Measurements from ENCODE around the gene EFEMP2. TPM values are rescaled to one million over a fixed set of nuclear protein-coding genes. Genes with fewer than 3 reads are reported as not detected.
A peak's percentile ranks its signal among the peaks of the same experiment; 100 is the strongest.

The EFEMP2 gene
- total and polyA plus RNA-seq, 2 donors (not counting 1 experiment from before 2014, with no cell fraction given), result 9.5 to 14.7 TPM

DNA sequence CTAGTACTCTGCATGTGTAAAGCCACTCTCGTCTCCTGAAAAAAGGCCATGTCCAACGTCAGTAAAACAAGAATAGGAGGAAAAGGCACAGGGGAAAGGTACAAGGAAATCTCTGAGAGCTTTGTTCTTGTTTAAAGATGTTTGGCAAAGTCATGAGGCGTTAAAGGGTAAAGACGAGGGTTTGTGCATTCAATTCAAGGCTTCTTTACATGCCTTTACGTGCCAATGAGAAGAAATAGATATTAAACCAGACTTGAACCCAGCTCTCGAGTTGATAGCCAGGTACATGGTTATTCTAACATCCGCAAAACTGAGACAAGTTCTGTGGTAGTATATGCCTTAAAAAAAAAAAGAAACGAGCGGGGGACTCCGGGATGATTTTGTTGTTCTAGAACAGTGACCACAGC is 13.9 kb downstream of the EFEMP2 start:
- no peak for DNase-seq
- H3K36me3 ChIP-seq (replicated peaks in 1 of 2; ENCODE audit: control extremely low read depth in 1 of 2, control insufficient read depth in 1 of 2, extremely low read depth in 1 of 2, insufficient read depth in 2 of 2, low read length in 1 of 2), result peaks cover 0 to 53% of the 10 kb centered on the region in 2 experiments

More for the DNA sequence above, 13.9 kb downstream of the EFEMP2 start:
- Histone ChIP-seq H3K9ac (ENCODE audit: low read length) (peak overlapping the region; percentile 79), H2AFZ (ENCODE audit: insufficient read depth, low read depth, low read length, poor library complexity, severe bottlenecking) (peak overlapping the region; percentile 85), H3K4me3 (ENCODE audit: control extremely low read depth in 1 of 5, extremely low read depth in 1 of 5, insufficient read depth in 1 of 5, low read depth in 2 of 5, low read length in 4 of 5) (peak overlapping the region; percentile 56 to 98 (median 95)), H3K27me3 (replicated peaks in 1 of 4; ENCODE audit: control extremely low read depth in 1 of 4, control insufficient read depth in 3 of 4, insufficient read depth in 4 of 4, low read length in 3 of 4) (no peaks in the 10 kb centered on the region), H3K4me2 (replicated peaks; ENCODE audit: low read depth, low read length, poor library complexity, severe bottlenecking) (peak overlapping the region; percentile 94), H4K20me1 (ENCODE audit: control insufficient read depth, insufficient read depth, low read length, poor library complexity, severe bottlenecking) (peaks cover 63% of the 10 kb centered on the region), H3K9me3 (ENCODE audit: control extremely low read depth in 1 of 3, control insufficient read depth in 2 of 3, insufficient read depth in 1 of 3, low read length in 2 of 3) (no peaks in the 10 kb centered on the region), H3K79me2 (ENCODE audit: control insufficient read depth, insufficient read depth, low read length) (peaks cover 68% of the 10 kb centered on the region), H3K4me1 (ENCODE audit: control insufficient read depth in 2 of 2, insufficient read depth in 2 of 2, low read length in 2 of 2) (peaks cover 27 to 55% of the 10 kb centered on the region in 2 donors), H3K27ac (ENCODE audit: low read length in 2 of 2) (peak overlapping the region; percentile 77 to 89)
- no peaks in the 10 kb centered on the region for H3K9me3 Mint-ChIP-seq (ENCODE audit: insufficient read depth)
- H3K4me1 Mint-ChIP-seq, result peaks cover 52% of the 10 kb centered on the region
- ChIA-PET CTCF (interaction anchor here (1.4 to 8.6 kb wide), 6 partner anchors 13 to 244 kb away, joined by 3 to 244 read pairs (median 6); partner anchors contain the start of genes CCDC85B, EFEMP2, FIBP and PCNX3), POLR2A (interaction anchor here (0.6 to 4.8 kb wide), 14 partner anchors 8 to 293 kb away, joined by 3 to 65 read pairs (median 10); partner anchors contain the start of genes BANF1, CCDC85B, EIF1AD and FIBP)
- H3K27ac Mint-ChIP-seq, result peak overlapping the region; percentile 98
- intact Hi-C loops (cut with micrococcal nuclease), result loop anchor here (1.0 to 5.0 kb wide), 12 partner anchors 14 to 409 kb away; partner anchors contain the start of genes AP5B1, BANF1, C11orf68 and DRAP1
- WGBS (ENCODE audit: insufficient coverage), result 0% methylated on average over 6 of the region's 10 CpGs
- no peak for ATAC-seq (ENCODE audit: low read depth)
- H3K4me3 Mint-ChIP-seq, result peak overlapping the region; percentile 92
- H3K27me3 Mint-ChIP-seq, result no peaks in the 10 kb centered on the region
- TF ChIP-seq, protein P1, sequence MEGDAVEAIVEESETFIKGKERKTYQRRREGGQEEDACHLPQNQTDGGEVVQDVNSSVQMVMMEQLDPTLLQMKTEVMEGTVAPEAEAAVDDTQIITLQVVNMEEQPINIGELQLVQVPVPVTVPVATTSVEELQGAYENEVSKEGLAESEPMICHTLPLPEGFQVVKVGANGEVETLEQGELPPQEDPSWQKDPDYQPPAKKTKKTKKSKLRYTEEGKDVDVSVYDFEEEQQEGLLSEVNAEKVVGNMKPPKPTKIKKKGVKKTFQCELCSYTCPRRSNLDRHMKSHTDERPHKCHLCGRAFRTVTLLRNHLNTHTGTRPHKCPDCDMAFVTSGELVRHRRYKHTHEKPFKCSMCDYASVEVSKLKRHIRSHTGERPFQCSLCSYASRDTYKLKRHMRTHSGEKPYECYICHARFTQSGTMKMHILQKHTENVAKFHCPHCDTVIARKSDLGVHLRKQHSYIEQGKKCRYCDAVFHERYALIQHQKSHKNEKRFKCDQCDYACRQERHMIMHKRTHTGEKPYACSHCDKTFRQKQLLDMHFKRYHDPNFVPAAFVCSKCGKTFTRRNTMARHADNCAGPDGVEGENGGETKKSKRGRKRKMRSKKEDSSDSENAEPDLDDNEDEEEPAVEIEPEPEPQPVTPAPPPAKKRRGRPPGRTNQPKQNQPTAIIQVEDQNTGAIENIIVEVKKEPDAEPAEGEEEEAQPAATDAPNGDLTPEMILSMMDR (IDR thresholded peaks at IDR 0.05), result no peak
- TF ChIP-seq EZH2 (IDR thresholded peaks at IDR 0.05; ENCODE audit: borderline replicate concordance, insufficient read depth, low read depth, low read length, poor library complexity, severe bottlenecking), result no peak

All from B cell (primary cell).